Measurements from ENCODE around the gene LYPD3. TPM values are rescaled to one million over a fixed set of nuclear protein-coding genes. Genes with fewer than 3 reads are reported as not detected.

Gene LYPD3
- total and polyA plus RNA-seq, 10 of the 15 experiments (the other 5 are each of a cell fraction or from before 2014, with no cell fraction given) = 0.03 to 0.28 (median 0.12) TPM; not detected in 6

GRCh38 chr19:43447655-43448054 is 17.8 kb downstream of the LYPD3 start:
- in situ Hi-C loops (cut with MboI) (loop anchor here (5.0 to 10.0 kb wide), 2 partner anchors 75 to 357 kb away; partner anchors contain the start of gene LYPD5), intact Hi-C loops (cut with micrococcal nuclease; ENCODE audit: unreplicated experiment) (loop anchor here (1.0 to 10.0 kb wide), 5 partner anchors 55 to 337 kb away; partner anchors contain the start of genes KCNN4 and PHLDB3)
- WGBS (ENCODE audit: insufficient coverage, insufficient replicate concordance, low lambda C conversion rate, missing lambda C conversion rate) = 82% methylated on average over 9 of the region's 9 CpGs
- H3K27me3 ChIP-seq (replicated peaks in 1 of 2; ENCODE audit: control insufficient read depth in 2 of 2, insufficient read depth in 2 of 2, low read length in 1 of 2) = peaks cover 0 to 2% of the 10 kb centered on the region in 2 experiments; a peak in 1 of 4 replicates
- no peak overlapping the region for H3K4me3 ChIP-seq
- ChIA-PET POLR2A (interaction anchor here (0.9 to 1.0 kb wide), 2 partner anchors 72 to 78 kb away, joined by 4 to 5 read pairs; no protein-coding TSS in a partner anchor), SMC1A (ENCODE audit: uncharacterized antibody, unreplicated experiment) (interaction anchor here (1.0 to 6.3 kb wide), 20 partner anchors 8 to 362 kb away, joined by 3 to 194 read pairs (median 7); partner anchors contain the start of genes IRGQ, ZNF575 and ZNF576), RAD21 (ENCODE audit: unreplicated experiment) (interaction anchor here (0.8 to 9.1 kb wide), 20 partner anchors 9 to 362 kb away, joined by 3 to 186 read pairs (median 4); partner anchors contain the start of genes ETHE1, IRGQ, PHLDB3 and ZNF575), CTCF (interaction anchor here (0.9 to 6.6 kb wide), 31 partner anchors 9 to 364 kb away, joined by 3 to 393 read pairs (median 6); partner anchors contain the start of genes ETHE1, IRGQ, LYPD3 and PHLDB3)
- H3K4me2 ChIP-seq (ENCODE audit: control insufficient read depth, insufficient read depth) = no peak overlapping the region
- no peaks in the 10 kb centered on the region for H3K36me3 ChIP-seq (ENCODE audit: control insufficient read depth in 2 of 2, insufficient read depth in 2 of 2, low read length in 1 of 2)
- no peak for ATAC-seq
- no peak overlapping the region for H3K9ac ChIP-seq (ENCODE audit: control insufficient read depth, insufficient read depth, low read length)
- H2AFZ ChIP-seq (ENCODE audit: control insufficient read depth, low read depth, low read length) = no peak overlapping the region
- H3K79me2 ChIP-seq (ENCODE audit: control insufficient read depth, insufficient read depth, low read length) = no peaks in the 10 kb centered on the region
- no TSS peak for BruUV-seq (replicated peaks)
- no peak overlapping the region for H3K27ac ChIP-seq (ENCODE audit: control insufficient read depth, insufficient read depth)
- DNase-seq (ENCODE audit: low read depth, low spot score) = no peak
- H3K4me1 ChIP-seq (ENCODE audit: control insufficient read depth, insufficient read depth, low read length) = no peaks in the 10 kb centered on the region
- H3K9me3 ChIP-seq (replicated peaks; ENCODE audit: control insufficient read depth, insufficient read depth, low read length) = no peaks in the 10 kb centered on the region; the same call in 2 of the 3 replicates
- H4K20me1 ChIP-seq (ENCODE audit: control insufficient read depth, insufficient read depth) = no peaks in the 10 kb centered on the region
- FAIRE-seq = no peak
- TF ChIP-seq RAD51 (IDR thresholded peaks at IDR 0.05) (no peak), MTA2 (IDR thresholded peaks at IDR 0.05; ENCODE audit: low read depth) (no peak), NR2F1 (conservative IDR thresholded peaks at IDR 0.05) (no peak), TAF1 (IDR thresholded peaks at IDR 0.05; ENCODE audit: borderline replicate concordance, low read depth, low read length) (no peak), SMC3 (IDR thresholded peaks at IDR 0.05; ENCODE audit: borderline replicate concordance, low read length) (no peak), REST (IDR thresholded peaks at IDR 0.05; ENCODE audit: low read depth, low read length) (no peak), MXI1 (IDR thresholded peaks at IDR 0.05; ENCODE audit: low read depth, low read length) (no peak), FOS (IDR thresholded peaks at IDR 0.05; ENCODE audit: borderline replicate concordance, extremely low read depth, insufficient read length) (no peak), ZNF592 (IDR thresholded peaks at IDR 0.05) (no peak), SIN3A (IDR thresholded peaks at IDR 0.05; ENCODE audit: low read depth, low read length) (no peak), SP1 (IDR thresholded peaks at IDR 0.05; ENCODE audit: low read depth, low read length) (no peak), CHD4 (IDR thresholded peaks at IDR 0.05) (no peak), BCL3 (IDR thresholded peaks at IDR 0.05; ENCODE audit: borderline replicate concordance, insufficient read depth, low read depth, low read length, poor library complexity, severe bottlenecking) (no peak)

All from GM12878 (cell line).